ENCODE measurements around the gene SCLY.

- TF ChIP-seq POLR2A (IDR thresholded peaks at IDR 0.05) (no peak), CTCF (IDR thresholded peaks at IDR 0.05) (no peak), EP300 (IDR thresholded peaks at IDR 0.05) (no peak)
Measured at GRCh38 chr2:238069877-238070276, 9.1 kb downstream of the SCLY start.
